ENCODE results near the gene BLMH.

GRCh38 chr17:30236297-30236624, 55.5 kb downstream of the BLMH start:
- TF ChIP-seq CTCF (IDR thresholded peaks at IDR 0.05) = no peak
- TF ChIP-seq POLR2A (IDR thresholded peaks at IDR 0.05) = no peak
